ENCODE measurements around the gene LRRIQ4. TPM values are rescaled to one million over a fixed set of nuclear protein-coding genes. Genes with fewer than 3 reads are reported as not detected.

The LRRIQ4 gene
- total RNA-seq, 4 donors from 2014 or later, result not detected

DNA sequence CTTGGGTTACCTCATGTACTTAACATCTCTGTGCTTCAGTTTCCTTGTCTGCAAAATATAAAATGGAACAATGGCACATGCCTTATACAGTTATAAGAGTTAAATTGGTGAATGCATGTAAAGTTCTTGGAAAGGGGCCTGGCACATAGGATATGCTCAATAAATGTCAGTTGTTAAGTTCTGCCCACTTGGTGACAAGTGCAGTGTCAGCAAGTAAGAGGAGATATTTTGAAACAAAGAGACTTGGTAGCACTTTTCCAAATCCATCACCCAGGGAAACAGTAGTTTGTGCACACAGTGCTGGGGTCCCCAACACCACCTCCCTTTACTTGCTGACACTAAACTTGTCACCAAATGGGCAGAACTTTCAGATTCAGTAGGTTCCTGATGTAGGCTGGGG, 37.9 kb downstream of the LRRIQ4 start:
- no peaks in the 10 kb centered on the region for H3K4me1 ChIP-seq
- no peak overlapping the region for H3K27ac ChIP-seq
- no peaks in the 10 kb centered on the region for H3K27me3 ChIP-seq
- H3K36me3 ChIP-seq, result no peaks in the 10 kb centered on the region
- H3K4me3 ChIP-seq, result no peak overlapping the region
- TF ChIP-seq, protein P1, sequence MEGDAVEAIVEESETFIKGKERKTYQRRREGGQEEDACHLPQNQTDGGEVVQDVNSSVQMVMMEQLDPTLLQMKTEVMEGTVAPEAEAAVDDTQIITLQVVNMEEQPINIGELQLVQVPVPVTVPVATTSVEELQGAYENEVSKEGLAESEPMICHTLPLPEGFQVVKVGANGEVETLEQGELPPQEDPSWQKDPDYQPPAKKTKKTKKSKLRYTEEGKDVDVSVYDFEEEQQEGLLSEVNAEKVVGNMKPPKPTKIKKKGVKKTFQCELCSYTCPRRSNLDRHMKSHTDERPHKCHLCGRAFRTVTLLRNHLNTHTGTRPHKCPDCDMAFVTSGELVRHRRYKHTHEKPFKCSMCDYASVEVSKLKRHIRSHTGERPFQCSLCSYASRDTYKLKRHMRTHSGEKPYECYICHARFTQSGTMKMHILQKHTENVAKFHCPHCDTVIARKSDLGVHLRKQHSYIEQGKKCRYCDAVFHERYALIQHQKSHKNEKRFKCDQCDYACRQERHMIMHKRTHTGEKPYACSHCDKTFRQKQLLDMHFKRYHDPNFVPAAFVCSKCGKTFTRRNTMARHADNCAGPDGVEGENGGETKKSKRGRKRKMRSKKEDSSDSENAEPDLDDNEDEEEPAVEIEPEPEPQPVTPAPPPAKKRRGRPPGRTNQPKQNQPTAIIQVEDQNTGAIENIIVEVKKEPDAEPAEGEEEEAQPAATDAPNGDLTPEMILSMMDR (IDR thresholded peaks at IDR 0.05), result no peak
- TF ChIP-seq EP300 (IDR thresholded peaks at IDR 0.05) (no peak), POLR2A (IDR thresholded peaks at IDR 0.05) (no peak)
- no peaks in the 10 kb centered on the region for H3K9me3 ChIP-seq
- DNase-seq (ENCODE audit: low spot score in 2 of 2), result no peak

DNA sequence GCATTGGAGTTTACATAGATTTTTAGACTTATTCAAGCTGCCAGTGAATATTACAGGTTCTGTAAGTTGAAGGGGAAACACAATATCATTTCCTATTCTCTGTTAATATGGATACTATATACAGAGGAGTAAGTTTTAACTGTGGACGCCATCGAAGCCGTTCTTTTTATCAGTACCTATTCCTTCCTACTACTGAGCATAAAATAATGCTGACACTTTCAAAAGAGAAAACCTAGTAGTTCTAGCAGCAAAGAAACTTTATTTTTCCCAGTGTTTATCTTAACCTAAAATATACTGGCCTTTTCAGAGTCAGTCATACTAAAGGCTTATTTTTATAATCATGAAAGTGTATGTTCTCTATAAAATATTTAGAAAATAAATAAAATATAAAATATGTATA, 42.8 kb downstream of the LRRIQ4 start:
- DNase-seq (ENCODE audit: low spot score in 2 of 2), result no peak
- Histone ChIP-seq H3K27ac (no peak overlapping the region), H3K9me3 (no peaks in the 10 kb centered on the region), H3K36me3 (no peaks in the 10 kb centered on the region), H3K4me1 (no peaks in the 10 kb centered on the region), H3K4me3 (no peak overlapping the region), H3K27me3 (no peaks in the 10 kb centered on the region)
- 92 to 94% methylated on average over 3 of the region's 3 CpGs for WGBS, 2 donors
- TF ChIP-seq EP300 (IDR thresholded peaks at IDR 0.05) (no peak), POLR2A (IDR thresholded peaks at IDR 0.05) (no peak)
- TF ChIP-seq, protein P1 (IDR thresholded peaks at IDR 0.05), result no peak

DNA sequence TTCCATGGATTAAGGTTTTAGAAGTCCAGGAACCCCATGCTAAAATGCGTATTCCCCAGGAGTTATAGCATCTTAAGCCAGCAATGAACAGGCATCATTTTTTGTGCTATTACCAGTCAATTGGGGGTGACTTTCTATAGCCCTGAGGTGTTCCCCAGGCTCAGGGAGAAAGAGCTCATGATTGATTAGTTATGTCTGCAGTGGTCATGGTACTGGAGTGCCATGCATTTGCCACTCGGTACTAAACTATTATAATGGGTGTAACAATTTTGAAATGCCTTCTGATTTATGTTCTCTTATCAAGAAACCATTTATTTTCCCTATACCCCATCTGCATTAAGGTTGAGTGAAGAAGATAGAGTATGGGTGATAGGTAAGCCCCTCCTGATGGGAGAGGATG, 45.1 kb downstream of the LRRIQ4 start:
- DNase-seq (ENCODE audit: low spot score in 2 of 2), result no peak
- 80 to 82% methylated on average over 2 of the region's 2 CpGs for WGBS, 2 donors
- TF ChIP-seq EP300 (IDR thresholded peaks at IDR 0.05) (no peak), POLR2A (IDR thresholded peaks at IDR 0.05) (no peak)
- TF ChIP-seq, protein P1 (IDR thresholded peaks at IDR 0.05), result no peak
- no peaks in the 10 kb centered on the region for H3K9me3 ChIP-seq
- no peaks in the 10 kb centered on the region for H3K4me1 ChIP-seq
- H3K4me3 ChIP-seq, result no peak overlapping the region
- H3K36me3 ChIP-seq, result no peaks in the 10 kb centered on the region
- H3K27ac ChIP-seq, result no peak overlapping the region
- H3K27me3 ChIP-seq, result no peaks in the 10 kb centered on the region

DNA sequence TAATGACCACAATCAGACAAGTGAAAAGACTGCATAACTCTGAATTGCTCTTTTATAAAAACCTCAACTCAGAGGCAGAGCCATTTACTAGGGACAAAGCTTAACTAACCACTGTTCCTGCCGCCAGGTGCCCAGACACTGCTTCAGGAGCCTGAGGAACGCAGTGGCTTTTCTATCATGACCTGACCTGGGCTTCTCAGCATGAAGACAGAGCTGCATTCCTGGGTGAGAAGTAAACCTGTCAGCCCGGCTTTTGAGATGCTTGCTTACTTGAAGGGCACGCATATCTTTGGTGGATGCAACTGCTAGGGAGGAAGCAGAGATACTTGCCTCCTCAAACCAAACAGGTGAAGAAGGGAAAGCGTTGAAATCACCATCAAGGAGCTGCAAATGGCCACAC, 49.2 kb downstream of the LRRIQ4 start:
- Histone ChIP-seq H3K4me1 (peaks cover 0 to 4% (median 1%) of the 10 kb centered on the region in 4 donors), H3K9me3 (no peaks in the 10 kb centered on the region), H3K27ac (no peak overlapping the region), H3K36me3 (no peaks in the 10 kb centered on the region), H3K27me3 (no peaks in the 10 kb centered on the region), H3K4me3 (no peak overlapping the region)
- TF ChIP-seq POLR2A (IDR thresholded peaks at IDR 0.05), result no peak
- TF ChIP-seq, protein P1 (IDR thresholded peaks at IDR 0.05), result no peak
- TF ChIP-seq EP300 (IDR thresholded peaks at IDR 0.05), result no peak
- 63 to 65% methylated on average over 5 of the region's 5 CpGs for WGBS, 2 donors
- no peak for DNase-seq (ENCODE audit: low spot score in 2 of 2)

DNA sequence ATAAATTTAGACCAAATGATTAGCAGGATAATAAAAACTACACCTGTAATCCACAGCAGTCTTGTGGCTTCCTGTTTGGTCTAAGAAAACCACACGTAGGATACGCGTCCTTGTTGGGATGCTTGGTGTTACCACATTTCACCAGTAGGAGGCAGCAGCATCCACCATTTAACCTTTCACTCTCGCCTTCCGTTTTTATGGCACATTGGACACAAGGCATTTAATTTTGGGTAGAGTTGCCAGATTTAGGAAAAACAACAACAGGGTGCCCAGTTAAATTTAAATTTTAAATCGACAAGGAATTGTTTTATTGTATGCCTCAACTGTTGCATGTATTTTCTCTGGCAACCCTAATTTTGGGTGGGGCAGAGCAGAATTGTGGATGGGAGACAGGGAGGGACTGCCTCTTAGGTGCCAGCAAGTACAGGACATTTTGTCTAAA, 50.8 kb downstream of the LRRIQ4 start:
- TF ChIP-seq, protein P1 (IDR thresholded peaks at IDR 0.05), result peak; percentile 65 to 81 (median 75)
- TF ChIP-seq EP300 (IDR thresholded peaks at IDR 0.05), result no peak
- TF ChIP-seq POLR2A (IDR thresholded peaks at IDR 0.05), result no peak
- H3K9me3 ChIP-seq, result no peaks in the 10 kb centered on the region
- no peaks in the 10 kb centered on the region for H3K27me3 ChIP-seq
- DNase-seq (ENCODE audit: low spot score in 2 of 2), result peak; percentile 38 to 78
- H3K36me3 ChIP-seq, result no peaks in the 10 kb centered on the region
- H3K27ac ChIP-seq, result no peak overlapping the region
- H3K4me3 ChIP-seq, result no peak overlapping the region
- peaks cover 0 to 4% (median 1%) of the 10 kb centered on the region in 4 donors for H3K4me1 ChIP-seq
- WGBS, 2 donors, result 2 to 5% methylated on average over 6 of the region's 6 CpGs

Data from tibial nerve (tissue), 4 donors.